ENCODE data around the gene PHLDB2.

GRCh38 chr3:111924283-111924682, 65.2 kb downstream of the PHLDB2 start:
- no peak for TF ChIP-seq CTCF (IDR thresholded peaks at IDR 0.05)
- no peak for TF ChIP-seq POLR2A (IDR thresholded peaks at IDR 0.05)

All from lower leg skin (tissue), 3 donors.